ENCODE data around the gene MYL5.

GRCh38 chr4:676871-677235, 2.5 kb downstream of the MYL5 start:
- TF ChIP-seq, protein P1, sequence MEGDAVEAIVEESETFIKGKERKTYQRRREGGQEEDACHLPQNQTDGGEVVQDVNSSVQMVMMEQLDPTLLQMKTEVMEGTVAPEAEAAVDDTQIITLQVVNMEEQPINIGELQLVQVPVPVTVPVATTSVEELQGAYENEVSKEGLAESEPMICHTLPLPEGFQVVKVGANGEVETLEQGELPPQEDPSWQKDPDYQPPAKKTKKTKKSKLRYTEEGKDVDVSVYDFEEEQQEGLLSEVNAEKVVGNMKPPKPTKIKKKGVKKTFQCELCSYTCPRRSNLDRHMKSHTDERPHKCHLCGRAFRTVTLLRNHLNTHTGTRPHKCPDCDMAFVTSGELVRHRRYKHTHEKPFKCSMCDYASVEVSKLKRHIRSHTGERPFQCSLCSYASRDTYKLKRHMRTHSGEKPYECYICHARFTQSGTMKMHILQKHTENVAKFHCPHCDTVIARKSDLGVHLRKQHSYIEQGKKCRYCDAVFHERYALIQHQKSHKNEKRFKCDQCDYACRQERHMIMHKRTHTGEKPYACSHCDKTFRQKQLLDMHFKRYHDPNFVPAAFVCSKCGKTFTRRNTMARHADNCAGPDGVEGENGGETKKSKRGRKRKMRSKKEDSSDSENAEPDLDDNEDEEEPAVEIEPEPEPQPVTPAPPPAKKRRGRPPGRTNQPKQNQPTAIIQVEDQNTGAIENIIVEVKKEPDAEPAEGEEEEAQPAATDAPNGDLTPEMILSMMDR (IDR thresholded peaks at IDR 0.05; ENCODE audit: low read depth, low read length), result no peak
- TF ChIP-seq POLR2A (IDR thresholded peaks at IDR 0.05; ENCODE audit: extremely low read depth, insufficient read length), result no peak
- no peak for TF ChIP-seq MYC (IDR thresholded peaks at IDR 0.05; ENCODE audit: low read depth, low read length)
- no peak for TF ChIP-seq MAX (IDR thresholded peaks at IDR 0.05; ENCODE audit: low read depth, low read length)
